LNCaP clone FGC (cell line): ENCODE results near the gene MEGF11.

Experiments used
- DNase-seq: peaks from one replicate; pipeline ENCODE4 v3.0.0-alpha.2; 2011; ENCODE audit warnings: low read depth
- H3K4me3 ChIP-seq: 2 replicates; pipeline ENCODE4 v1.5.1; 2011; ENCODE audit warnings: mild to moderate bottlenecking, low read depth, low read length, control low read depth
- CTCF ChIP-seq: IDR thresholded peaks from 2 replicates; pipeline ENCODE4 v1.5.1; 2012; ENCODE audit warnings: mild to moderate bottlenecking; ENCODE audit not compliant: control insufficient read depth, insufficient read depth; ENCODE audit errors: extremely low read depth

The MEGF11 gene

DNA sequence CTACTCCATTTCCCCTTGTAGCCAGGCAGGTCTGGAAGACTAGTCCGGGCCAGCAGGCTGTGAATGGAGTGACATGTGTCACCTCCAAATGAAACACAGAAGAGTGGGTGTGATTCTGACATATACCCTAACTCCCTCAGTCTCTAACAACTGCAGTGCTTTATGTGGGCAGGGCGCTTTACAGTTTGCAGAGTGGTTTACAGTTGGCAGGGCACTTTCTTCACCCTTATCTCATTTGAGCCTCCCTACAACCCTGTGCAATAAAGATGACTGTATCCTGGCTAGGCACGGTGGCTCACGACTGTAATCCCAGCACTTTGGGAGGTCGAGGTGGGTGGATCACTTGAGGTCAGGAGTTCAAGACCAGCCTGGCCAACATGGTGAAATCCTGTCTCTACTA lies 208.0 kb downstream of the MEGF11 start:
- no peak for TF ChIP-seq CTCF
- DNase-seq: no peak
- H3K4me3 ChIP-seq: no peak overlapping the region

DNA sequence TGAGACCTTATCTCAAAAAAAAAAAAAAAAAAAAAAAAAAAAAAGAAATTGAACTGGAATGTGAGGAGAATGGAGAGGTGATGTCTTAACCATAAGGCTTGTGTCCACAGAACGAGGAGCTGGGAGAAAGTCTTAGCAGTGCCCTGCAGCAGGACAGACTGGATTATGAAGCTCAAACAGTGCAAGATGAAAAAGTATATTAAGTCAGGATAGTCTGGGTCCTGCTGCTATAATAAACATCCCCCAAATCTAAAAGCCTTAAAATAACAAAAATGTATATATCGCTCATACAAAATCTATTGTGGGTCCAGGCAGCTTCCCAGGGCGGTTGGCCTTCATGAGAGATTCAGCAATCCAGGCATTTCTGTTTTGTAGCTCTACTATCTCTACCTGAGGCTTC lies 208.7 kb downstream of the MEGF11 start:
- no peak overlapping the region for H3K4me3 ChIP-seq
- no peak for DNase-seq
- no peak for TF ChIP-seq CTCF

DNA sequence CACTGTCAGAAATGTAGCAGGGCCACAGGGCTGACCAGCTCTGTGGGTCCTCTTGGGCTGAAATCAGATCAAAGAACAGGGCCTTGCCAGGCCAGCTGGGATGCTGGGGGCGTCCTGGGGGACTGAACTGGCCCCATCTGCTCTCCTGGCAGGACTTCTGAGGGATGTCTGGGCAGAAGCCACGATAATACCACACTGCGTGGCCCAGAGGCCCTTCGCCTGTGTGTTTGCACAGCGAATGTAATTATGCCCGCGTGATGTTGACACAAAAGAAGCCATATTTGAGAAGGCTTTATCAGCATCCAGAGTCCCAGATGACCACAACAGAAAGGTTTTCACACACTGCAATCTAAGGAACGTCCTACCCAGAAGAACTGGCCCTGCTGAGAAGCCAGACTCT lies 210.3 kb downstream of the MEGF11 start:
- DNase-seq: no peak
- no peak for TF ChIP-seq CTCF
- H3K4me3 ChIP-seq: no peak overlapping the region

GRCh38 chr15:66042624-66043023 lies 210.9 kb downstream of the MEGF11 start:
- DNase-seq: no peak
- no peak overlapping the region for H3K4me3 ChIP-seq
- TF ChIP-seq CTCF: no peak

GRCh38 chr15:66041276-66041675 lies 212.3 kb downstream of the MEGF11 start:
- H3K4me3 ChIP-seq: no peak overlapping the region
- TF ChIP-seq CTCF: no peak
- no peak for DNase-seq

GRCh38 chr15:66040211-66040892 lies 213.2 kb downstream of the MEGF11 start:
- no peak for TF ChIP-seq CTCF
- H3K4me3 ChIP-seq: no peak overlapping the region
- DNase-seq: no peak
